GM18508 (cell line): ENCODE results near the gene CHRM4.

Experiments
- ATAC-seq: cut with Tn5 transposase; IDR thresholded peaks from one replicate; pipeline ENCODE4 v1.9.1; 2021; ENCODE audit warnings: moderate number of reproducible peaks; ENCODE audit not compliant: insufficient read depth, unreplicated experiment

CHRM4 gene

DNA sequence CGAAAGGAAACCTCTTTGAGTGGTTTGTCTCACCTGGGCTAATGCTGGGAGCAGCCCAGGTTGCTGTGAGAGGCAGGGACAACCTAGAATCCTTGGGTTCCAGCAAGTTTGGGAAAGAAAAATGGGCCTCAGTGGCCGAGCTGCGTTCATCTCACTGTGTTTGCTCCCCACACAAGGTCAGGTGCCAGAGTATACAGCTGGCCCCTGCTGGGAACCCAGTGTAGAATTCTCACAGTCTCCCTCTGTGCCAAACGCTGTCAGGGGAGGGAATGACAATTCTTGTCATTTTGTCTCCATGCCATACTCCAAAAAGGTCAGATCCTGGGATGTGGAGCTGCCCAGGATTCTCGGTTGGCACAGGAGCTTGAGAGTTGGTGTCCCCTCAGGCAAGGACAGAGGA, 40.0 kb downstream of the CHRM4 start:
- ATAC-seq: no peak

DNA sequence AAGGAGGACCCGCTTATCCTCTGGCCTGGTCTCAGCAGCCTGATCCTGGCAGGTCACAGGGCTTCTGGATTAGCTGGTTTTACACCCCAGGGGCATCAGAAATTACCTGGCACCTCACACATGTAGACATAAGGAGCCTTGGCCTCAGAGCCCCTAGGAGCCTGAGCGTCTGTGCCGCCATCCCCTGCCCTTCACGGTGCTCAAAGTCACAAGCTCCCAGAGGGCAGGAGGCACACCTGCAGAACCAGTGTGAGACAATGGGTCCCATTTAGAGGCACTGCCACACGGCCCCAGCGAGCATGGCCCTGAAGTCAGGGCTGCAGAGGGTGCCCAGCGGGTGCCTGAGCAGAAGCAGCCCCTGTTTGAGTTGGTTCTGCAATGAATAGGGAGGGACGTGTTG, 40.4 kb downstream of the CHRM4 start:
- no peak for ATAC-seq

DNA sequence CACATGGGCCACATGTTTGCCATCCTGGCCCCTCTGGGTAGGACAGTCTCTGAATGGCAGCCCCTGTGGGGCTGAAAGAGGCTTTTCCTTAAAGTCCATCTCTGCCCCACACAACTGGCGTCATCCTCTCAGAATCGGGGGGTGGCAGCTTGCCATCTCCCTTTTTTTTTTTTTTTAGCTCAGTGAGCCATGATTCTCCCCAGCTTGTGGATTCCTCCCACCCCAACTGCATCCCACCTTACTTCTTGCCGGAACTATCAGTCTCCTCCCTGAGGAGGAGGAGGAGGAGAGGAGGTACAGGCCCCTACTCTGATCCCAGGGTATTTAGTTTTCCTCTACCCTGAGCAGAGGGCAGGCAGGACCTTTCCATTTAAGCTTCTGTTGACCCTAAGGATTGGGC, 40.9 kb downstream of the CHRM4 start:
- ATAC-seq: no peak

DNA sequence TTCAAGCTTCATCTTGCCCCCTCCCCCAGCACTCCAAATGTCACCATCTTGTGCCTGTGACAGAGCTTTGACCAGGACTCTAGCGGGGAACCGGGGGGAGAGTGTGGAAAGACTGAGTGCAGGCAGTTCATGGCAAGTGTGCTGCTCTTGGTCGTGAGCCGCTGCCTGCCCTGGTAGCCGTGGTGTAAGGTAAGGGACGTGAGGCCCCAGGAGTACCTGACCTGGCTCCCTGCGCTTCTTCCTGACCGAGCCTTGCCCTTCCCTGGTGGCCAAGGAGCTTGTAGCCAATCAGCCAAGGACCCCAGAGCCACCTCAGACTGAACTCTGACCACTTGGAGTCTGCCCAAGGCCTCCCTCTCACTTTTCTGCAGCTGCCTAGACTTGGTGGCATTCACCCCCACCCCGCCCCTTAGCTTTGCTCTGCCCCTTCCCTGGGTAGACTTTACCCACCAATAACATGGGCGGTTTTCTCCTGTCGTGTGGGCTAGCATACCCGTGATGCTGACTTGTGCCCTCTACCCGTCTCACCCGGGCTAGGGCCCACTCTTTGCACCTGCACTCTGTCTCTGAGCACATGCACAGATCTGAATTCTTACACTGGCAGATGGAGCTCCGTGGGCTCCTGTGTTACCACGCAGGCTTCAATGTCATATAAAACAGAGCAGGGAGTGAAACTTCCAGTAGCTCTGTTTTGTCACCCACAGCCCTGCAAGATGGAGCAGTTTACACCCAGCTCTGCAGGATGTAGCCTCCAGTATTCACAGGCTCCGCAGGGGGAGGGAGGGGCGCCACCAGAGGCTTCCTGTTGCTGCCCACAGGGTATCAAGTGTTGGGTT, 42.8 kb downstream of the CHRM4 start:
- no peak for ATAC-seq

DNA sequence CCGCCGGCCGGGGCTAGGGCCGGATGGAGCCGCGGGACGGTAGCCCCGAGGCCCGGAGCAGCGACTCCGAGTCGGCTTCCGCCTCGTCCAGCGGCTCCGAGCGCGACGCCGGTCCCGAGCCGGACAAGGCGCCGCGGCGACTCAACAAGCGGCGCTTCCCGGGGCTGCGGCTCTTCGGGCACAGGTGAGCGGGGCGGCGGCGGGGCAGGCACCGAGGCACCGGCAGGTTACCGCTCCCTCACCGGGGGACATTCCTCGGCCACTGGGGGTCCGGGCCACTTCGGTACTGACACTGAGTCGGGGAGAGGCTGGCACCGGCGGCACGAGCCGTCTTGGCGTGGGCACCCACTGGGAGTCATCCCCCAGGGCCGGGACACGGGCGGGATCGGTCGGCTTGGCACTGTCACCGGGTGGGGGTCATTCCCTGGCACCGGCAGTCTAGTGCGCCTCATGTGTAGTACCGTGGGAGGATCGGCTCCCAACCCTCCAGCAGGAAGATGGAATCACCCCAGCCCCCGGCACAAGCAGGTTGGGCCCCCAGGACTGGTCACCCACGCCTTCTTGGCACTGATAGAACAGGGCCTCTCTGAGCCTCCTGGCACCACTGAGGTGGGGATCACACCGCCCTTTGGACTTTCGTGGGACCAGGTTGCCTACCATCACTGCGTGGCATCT, 43.8 kb downstream of the CHRM4 start:
- no peak for ATAC-seq

DNA sequence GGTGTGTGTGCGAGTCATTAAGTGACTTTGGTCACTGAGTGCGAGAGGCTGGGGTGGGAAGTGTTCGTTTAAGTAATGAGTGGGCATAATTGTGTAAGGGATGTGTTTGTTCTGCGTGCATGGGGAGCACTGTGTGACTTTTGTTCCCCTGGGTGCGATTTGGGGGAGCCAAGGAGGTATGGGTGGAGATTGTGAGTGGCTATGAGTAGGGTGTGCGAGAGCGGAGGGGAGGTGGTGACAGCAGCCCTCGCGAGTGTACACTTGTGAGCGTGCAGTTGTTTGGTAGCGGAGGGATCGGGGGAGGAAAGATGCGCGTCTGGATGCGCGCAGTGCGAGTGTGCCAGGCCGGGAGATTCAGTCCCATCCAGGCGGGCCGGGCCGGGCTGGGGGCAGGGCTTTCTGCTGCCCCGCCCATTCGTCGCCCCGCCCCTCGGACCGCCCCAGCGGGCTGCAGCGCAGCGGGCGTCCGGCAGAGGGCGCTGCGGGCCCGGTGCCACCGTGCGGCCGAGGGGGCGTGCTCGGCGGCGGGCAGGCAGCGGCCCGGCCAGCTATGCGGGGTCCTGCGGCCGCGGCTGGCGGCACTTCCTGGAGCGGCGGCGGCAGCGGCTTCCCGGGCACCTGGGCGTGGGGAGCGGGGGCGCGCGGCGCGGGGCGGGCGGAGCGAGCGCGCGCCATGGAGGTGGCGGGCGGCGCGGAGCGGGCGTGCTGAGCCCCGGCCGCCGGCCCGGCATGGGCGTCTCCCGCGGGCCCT, 44.5 kb downstream of the CHRM4 start, which contains the start of gene DGKZ:
Gene DGKZ, plus strand, starts transcription at position 578 of the 751 bp plus-strand sequence. CDS start 197 bp downstream, outside the sequence.
- ATAC-seq: no peak

DNA sequence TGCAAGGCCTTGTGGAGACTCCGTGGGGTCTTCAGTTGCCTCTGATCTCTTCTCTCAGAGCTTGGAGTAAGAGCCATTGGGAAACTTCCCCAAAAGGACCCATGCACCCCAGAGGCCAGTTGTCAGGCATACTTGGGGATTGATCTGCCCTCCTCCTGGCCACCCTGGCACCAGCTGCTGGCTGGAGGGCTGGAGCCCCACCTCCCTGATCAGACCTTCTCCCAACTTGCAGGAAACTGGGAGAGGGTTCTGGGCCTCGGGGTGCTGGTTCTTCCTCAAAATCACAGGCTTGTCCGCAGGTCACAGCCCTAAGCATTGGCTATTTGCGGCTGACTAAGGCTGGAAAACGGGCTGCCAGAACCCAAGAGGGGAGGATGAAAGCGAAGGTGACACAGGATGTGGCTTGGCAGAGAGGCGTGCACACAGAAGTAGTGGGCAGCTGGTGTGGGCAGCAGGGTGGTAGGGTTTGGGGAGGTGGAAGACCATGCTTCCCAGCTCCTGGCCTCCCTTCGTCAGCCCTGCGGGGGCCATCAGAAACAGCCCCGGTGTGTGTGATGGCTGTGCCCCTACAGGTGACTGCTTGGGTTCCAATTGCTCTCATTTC, 45.6 kb downstream of the CHRM4 start:
- ATAC-seq: no peak

DNA sequence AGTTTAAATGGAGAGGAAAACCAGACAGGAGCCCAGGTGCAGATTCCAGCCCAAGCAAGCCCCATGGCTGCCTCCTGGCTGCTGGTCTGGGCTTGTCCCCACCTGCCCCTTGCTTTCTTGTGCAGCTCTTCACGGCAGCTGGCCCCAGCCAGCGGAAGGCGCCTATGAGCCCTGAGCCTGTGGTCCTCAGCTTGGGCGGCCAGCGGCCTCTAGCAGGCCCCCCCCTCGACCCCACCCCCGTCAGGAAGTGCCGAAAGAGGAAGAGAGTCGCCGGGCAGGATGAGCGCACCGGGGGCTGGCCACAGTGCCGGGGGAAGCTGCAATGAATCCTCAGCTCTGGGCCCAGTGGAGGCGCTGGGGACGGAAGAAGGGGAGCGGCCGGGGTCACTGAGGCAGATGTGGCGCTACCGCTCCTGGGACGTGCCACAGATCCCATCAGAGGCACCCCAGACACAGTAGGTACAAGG, 46.4 kb downstream of the CHRM4 start:
- ATAC-seq: no peak

DNA sequence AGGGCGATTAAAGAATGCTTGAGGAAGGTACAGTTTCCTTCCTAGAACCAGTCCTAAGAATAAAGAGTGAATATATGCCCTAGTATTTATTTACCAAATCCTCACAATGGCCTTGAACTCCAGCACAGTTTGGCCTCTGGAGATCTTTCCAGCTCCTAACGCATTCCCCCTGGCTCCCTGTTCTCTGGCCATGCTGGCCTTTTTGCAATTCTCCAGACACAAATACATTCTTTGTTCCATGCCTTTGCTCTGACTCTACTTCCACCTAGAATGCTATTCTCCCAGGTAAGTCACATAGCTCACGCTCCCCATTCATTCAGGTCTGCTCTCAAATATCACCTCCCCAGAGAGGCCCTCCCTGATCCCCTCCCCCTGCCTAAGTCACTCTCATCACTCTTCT, 48.1 kb downstream of the CHRM4 start:
- ATAC-seq: no peak

DNA sequence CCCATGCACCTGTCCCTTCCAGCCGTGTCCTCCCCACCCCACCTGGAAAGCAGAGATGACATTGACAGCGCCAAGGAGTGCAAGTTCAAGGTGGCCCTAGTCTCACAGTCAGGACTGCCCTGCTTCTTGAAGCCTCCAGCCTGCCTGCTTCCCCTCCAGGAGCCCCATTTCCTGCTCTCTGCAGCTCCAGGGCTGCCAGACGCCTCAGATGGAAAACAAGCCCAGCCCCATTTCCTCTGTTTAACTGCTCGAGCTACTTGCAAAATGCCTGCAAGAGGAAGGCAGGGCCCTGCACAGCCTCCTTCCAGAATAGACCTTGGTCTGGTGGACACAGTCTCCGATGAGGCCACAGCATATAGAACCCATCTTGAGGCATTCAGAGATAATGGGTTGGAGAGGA, 49.3 kb downstream of the CHRM4 start:
- ATAC-seq: no peak

DNA sequence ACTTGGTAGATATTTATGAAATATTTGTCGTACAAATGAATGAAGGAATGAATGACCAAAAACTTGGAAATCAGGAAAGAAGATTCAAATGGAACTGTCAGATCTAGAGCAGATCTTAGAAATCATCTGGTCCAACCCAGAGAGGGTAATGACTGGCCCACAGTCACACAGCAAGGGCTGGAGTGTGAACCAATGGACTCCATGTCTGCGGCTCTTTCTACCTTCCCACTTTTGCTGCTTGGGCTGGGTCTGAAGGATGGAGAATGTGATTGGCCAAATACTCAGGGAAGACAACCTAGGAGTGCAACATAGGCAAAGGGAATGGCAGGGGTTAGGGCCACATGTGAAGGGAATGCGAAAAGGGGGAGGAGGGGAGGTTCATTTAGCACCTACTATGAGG, 50.1 kb downstream of the CHRM4 start:
- no peak for ATAC-seq

DNA sequence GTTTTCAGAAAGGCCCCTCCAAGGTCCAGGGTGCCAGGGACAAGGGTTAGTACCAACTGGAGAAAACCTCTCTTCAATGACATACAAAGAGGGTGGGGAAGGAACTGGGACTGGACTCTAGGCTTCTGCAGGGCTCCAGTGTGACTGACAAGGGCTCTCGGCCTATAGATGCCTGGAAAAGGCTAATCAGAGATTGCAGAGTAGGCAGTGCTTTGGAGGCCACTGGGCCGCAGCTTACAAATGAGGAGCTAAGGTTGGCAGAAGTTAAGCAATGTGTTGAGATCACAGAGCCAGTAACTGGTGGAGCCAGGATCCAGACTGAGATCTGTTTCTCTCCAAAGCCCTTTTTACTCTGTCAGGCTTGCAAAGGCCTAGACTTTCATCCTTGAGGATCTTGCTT, 51.8 kb downstream of the CHRM4 start:
- no peak for ATAC-seq

DNA sequence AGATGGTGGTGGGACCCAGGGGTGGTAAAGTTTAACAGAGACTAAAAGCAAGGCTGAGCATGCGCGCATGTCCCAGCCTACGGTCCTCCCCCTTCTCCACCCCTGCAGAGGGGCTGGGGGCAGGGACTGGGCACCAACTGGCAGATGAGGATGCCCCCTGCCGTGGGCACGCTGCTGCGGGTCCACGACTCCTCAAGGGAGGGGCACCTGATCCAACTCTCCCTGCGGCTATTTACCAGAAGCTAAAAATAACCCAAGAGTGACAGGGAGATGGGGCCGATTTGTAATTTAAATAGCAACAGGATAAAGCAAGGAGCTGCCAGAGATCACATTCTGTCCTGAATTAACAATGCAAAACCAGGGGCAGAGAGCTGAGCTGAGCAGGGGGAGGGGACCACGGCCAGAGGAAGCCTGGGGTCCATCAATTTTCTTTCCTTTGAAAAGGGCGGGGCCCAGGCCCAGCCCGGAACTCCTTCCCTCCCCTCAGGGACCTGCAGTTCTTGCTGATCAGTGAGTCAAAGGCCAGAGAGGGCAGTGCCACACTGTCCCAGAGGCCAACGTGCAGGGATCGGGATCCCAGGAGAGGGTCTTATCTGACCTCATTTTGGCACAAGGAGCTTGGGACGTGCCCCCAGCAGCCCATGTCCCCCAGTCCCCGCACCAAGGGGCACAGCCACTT, 52.4 kb downstream of the CHRM4 start:
- ATAC-seq: no peak

DNA sequence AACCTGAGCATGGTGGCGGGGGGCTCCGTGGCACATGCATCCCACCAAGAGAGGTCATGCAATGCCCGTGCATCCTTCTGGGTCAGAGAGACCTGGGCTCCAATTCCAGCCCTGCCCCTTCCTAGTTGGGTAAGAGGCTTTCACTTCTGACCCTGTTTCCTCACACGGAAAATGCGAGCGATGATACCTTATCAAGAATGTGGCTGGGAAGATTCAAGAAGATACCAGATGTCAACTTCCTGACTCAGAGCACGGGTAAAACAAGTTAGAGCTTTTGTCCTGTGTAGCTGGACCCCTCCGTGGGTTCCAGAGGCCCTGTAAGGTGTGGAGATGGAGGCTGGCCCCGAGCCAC, 53.0 kb downstream of the CHRM4 start:
- ATAC-seq: no peak

DNA sequence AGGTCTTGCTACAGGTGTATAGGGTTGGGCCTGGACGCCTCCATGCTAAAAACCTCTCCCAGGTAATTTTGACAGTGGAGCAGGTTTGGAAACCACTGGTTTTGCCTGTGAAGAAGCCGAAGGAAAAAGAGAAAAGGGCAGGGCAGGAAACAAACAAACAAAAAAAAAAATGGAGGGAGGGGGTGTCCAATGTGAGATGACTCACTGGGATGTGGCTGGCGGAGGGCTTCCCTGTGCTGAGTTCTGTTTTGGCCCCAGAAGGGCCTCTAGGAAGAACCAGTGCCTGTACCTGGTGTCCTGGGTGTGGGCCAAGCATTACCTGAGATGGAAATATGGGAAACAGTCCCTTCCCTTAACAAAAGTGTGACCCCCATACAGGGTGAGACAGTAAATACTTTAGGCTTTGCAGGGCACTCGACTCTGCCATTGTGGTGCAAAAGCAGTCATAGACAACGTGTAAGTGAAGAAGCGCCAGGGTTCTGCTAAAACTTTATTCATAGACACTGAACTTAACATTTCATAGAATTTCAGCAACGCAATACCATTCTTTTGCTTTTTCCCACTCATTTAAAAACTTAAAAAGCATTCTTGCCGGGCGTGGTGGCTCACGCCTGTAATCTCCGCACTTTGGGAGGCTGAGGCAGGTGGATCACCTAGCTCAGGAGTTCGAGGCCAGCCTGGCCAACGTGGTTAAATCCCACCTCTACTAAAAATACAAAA, 53.8 kb downstream of the CHRM4 start:
- no peak for ATAC-seq

DNA sequence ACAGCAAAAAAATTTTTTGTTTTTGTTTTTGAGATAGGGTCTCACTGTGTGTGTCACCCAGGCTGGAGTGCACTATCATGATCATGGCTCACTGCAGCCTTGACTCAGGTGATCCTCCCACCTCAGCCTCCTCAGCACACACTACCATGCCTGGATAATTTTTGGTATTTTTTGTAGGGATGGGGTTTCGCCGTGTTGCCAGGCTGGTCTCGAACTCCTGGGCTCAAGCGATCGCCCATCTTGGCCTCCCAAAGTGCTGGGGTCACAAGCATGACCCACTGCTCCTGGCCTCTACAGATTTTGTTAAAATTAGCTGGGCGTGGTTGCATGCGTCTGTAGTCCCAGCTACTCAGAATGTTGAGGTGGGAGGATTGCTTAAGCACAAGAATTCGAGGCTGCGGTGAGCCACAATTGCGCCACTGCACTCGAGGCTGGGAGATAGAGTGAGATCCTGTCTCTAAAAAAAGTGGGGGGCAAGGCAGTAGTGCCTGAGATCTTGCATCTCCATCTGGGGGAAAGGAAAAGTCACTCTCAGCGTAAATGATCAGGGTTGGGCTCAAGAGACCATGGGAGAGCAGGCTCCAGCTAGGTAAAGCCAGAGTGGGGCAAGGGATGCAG, 54.9 kb downstream of the CHRM4 start:
- no peak for ATAC-seq

DNA sequence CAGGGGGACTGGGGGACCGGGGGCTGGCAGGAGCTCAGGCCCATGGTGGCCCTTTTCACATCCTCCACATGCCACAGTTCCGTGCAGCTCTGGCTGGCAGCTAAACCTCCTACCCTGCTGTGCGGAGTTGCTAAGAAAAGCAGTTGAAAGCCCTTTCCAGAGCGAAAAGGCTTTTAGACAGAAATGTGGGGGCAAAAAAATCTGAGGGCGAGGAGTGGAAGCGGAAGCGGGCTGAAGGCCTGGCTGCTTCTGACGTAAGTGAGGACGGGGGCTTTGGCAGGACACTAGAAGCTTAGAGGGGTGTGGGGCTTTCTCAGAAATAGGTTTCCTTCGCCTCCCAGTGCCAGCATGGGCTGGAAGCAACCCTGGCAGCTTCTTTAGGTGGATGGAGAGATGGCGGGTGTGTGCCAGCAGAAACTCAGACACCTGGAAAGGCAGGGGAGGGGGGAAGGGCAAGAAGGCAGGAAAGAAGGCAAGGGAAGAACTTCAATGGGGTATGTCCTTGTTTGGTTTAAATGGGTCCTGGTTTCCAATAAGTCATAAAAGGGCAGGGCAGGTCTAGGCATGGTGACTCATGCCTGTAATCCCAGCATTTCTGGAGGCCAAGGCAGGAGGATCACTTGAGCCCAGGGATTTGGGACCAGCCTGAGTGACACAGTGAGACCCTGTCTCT, 55.5 kb downstream of the CHRM4 start:
- ATAC-seq: no peak

DNA sequence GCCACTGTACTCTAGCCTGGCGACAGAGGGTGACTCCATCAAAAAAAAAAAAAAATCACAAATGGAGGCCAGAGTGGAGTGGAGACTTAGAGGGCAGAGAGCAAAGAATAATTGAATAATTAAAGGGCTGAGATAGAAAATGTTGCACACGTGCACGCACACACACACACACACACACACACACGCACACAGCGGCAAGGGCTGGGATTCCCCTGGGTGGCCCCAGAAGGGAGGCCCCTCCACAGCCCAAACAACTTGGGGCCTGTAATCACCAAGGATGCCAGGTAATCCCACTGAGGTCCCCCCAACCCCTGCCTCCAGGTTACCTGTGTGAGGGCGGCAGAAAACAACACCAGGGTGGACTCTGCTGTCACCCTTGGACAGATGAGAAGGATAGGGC, 56.3 kb downstream of the CHRM4 start:
- ATAC-seq: no peak

DNA sequence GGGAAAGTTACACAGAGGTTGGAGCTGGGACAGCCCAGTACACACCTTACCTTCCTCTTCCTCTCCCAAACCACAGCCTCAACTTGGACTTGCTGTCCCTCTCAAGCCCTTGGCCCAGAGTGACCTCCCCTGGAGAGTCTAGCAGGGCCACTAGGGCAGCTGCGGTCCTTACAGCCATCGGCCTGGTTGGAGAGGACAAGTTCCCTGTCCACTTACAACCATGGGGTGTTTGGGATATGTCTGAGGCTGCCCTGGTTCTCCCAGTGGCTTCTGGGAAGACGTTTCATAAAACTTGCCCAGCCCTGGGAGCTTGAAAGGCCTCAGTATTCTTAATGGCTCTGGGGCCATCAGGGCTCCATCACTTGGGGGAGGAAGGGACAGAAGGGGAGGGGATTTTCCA, 57.4 kb downstream of the CHRM4 start:
- no peak for ATAC-seq
